Uterus (tissue), 4 donors: Measurements from ENCODE around the gene MARVELD1. TPM values are rescaled to one million over a fixed set of nuclear protein-coding genes. Genes with fewer than 3 reads are reported as not detected.

ENCODE experiments used
- DNase-seq, 2 donors: peaks; one replicate each; pipeline ENCODE4 v3.0.0-alpha.2; 2019 to 2020
- H3K27ac ChIP-seq, 2 donors: fragments of 200-600 bp; sonication (generic); 1 replicate in 1 of 2; 2 replicates in 1 of 2; pipeline ENCODE4 v1.5.1; 2016 to 2018
- H3K27me3 ChIP-seq, 2 donors: fragments of 200-600 bp; sonication (generic); one replicate each; pipeline ENCODE4 v1.5.1; 2018 to 2019; ENCODE audit warnings: control low read depth in 1 of 2
- H3K36me3 ChIP-seq, 2 donors: fragments of 200-600 bp; sonication (generic); one replicate each; pipeline ENCODE4 v1.5.1; 2019; ENCODE audit warnings: control low read depth in 1 of 2
- H3K4me1 ChIP-seq, 2 donors: fragments of 200-600 bp; sonication (generic); one replicate each; pipeline ENCODE4 v1.5.1; 2018 to 2019; ENCODE audit warnings: control low read depth in 1 of 2
- H3K4me3 ChIP-seq, 2 donors: fragments of 200-600 bp; sonication (generic); 1 replicate in 1 of 2; 2 replicates in 1 of 2; pipeline ENCODE4 v1.5.1; 2018 to 2019; ENCODE audit warnings: mild to moderate bottlenecking in 1 of 2
- H3K9me3 ChIP-seq, 2 donors: fragments of 200-600 bp; sonication (generic); one replicate each; pipeline ENCODE4 v1.5.1; 2019; ENCODE audit warnings: control low read depth in 1 of 2
- POLR2A ChIP-seq, 2 donors: fragments of 450-650 bp; IDR thresholded peaks; one replicate each; pipeline ENCODE4 v1.6.1; 2016; ENCODE audit warnings: antibody characterized with exemption in 2 of 2, mild to moderate bottlenecking in 1 of 2, moderate library complexity in 1 of 2
- intact Hi-C: fragments of 100-400 bp; cut with DNase I; formaldehyde crosslinking; loops from one replicate; pipeline ENCODE4 v1.15.1; 2023; ENCODE audit warnings: low total_unique reads
- total RNA-seq, 4 donors: library from RNA; depleted of rRNA in 3 of 4; stranded (reverse); fragments of >200 nt in 3 of 4; gene quantifications; one replicate each; pipeline versions ENCODE4 v1.1.0 to v1.2.4, GENCODE V29; 2014 to 2023
- TF ChIP-seq, protein P1 (sequence below), 4 experiments: fragments of 200-600 bp in 2 of 4; fragments of 450-650 bp in 2 of 4; sonication (generic) in 2 of 4; IDR thresholded peaks; one replicate each; pipeline ENCODE4 v1.5.1; 2016 to 2019; ENCODE audit warnings: antibody characterized with exemption in 4 of 4, mild to moderate bottlenecking in 2 of 4, moderate library complexity in 1 of 4
- donor health status: DM: yes; HTN: yes; CAD: no.

MARVELD1 gene
- total RNA-seq, 4 donors from 2014 or later: 36.9 to 158 (median 59.4) TPM

GRCh38 chr10:97726636-97727178, 13.2 kb downstream of the MARVELD1 start:
- Histone ChIP-seq H3K4me3 (peak overlapping the region in 1 of 2 donors; percentile 28), H3K9me3 (no peaks in the 10 kb centered on the region), H3K4me1 (no peaks in the 10 kb centered on the region), H3K36me3 (no peaks in the 10 kb centered on the region), H3K27me3 (no peaks in the 10 kb centered on the region), H3K27ac (peak overlapping the region; percentile 63 to 72)
- peak in 1 of 2 donors; percentile 65 for DNase-seq
- intact Hi-C loops: no loop called here
- TF ChIP-seq, protein P1, sequence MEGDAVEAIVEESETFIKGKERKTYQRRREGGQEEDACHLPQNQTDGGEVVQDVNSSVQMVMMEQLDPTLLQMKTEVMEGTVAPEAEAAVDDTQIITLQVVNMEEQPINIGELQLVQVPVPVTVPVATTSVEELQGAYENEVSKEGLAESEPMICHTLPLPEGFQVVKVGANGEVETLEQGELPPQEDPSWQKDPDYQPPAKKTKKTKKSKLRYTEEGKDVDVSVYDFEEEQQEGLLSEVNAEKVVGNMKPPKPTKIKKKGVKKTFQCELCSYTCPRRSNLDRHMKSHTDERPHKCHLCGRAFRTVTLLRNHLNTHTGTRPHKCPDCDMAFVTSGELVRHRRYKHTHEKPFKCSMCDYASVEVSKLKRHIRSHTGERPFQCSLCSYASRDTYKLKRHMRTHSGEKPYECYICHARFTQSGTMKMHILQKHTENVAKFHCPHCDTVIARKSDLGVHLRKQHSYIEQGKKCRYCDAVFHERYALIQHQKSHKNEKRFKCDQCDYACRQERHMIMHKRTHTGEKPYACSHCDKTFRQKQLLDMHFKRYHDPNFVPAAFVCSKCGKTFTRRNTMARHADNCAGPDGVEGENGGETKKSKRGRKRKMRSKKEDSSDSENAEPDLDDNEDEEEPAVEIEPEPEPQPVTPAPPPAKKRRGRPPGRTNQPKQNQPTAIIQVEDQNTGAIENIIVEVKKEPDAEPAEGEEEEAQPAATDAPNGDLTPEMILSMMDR (IDR thresholded peaks at IDR 0.05): no peak
- no peak for TF ChIP-seq POLR2A (IDR thresholded peaks at IDR 0.05)

DNA sequence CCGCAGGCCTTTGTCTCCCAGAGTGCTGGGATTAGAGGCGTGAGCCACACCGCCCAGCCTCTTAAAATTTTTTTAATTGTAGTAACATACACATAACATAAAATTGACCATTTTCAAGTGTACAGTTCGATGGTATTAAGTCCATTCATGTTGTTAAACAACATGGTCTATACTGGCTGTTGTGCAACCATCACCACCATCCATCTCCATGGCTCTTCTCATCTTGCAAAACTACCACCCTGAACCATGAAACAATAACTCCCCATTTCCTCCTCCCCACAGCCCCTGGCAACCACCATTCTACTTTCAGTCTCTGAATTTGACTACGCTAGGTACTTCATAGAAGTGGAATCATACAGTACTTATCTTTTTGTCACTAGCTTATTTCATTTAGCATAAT, 15.5 kb downstream of the MARVELD1 start:
- no peak overlapping the region for H3K4me3 ChIP-seq
- H3K9me3 ChIP-seq: no peaks in the 10 kb centered on the region
- no peak overlapping the region for H3K27ac ChIP-seq
- intact Hi-C loops: no loop called here
- H3K27me3 ChIP-seq: no peaks in the 10 kb centered on the region
- no peak for DNase-seq
- no peaks in the 10 kb centered on the region for H3K4me1 ChIP-seq
- H3K36me3 ChIP-seq: no peaks in the 10 kb centered on the region
- TF ChIP-seq, protein P1 (IDR thresholded peaks at IDR 0.05): no peak
- TF ChIP-seq POLR2A (IDR thresholded peaks at IDR 0.05): no peak

DNA sequence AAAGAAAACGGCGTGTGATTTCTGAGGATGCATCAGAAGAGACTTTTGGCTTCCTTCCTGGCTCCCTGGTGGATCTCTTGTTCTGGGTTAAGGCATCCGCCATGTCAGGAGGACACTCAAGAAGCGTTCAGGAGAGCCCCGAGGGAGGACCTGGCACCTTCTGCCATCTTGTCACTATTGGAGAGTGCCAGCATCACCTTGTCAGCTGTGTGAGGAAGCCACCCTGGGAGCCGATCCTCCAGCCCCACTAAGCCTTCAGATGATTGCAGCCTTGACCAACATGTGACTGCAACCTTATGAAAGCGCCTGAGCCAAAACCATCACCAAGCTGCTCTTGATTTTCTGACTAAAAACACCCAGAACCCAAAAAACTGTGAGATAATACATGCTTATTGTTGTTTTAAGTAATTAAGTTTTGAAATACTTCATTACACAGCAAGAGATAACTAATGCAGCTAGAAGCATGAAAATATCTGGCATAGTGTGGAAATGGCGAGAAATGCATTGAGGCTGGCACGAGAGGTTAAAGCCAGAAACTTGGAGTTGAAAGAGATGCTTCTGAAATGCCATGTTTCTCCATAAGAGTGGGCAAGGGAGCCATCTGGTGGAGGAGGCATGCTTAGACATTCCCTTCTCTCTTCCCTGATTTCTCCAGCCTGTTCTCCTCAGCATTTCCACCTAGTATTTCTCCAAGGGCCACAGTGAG, 18.0 kb downstream of the MARVELD1 start:
- Histone ChIP-seq H3K36me3 (no peaks in the 10 kb centered on the region), H3K9me3 (no peaks in the 10 kb centered on the region), H3K4me1 (no peaks in the 10 kb centered on the region), H3K27me3 (no peaks in the 10 kb centered on the region), H3K4me3 (no peak overlapping the region), H3K27ac (no peak overlapping the region)
- TF ChIP-seq, protein P1 (IDR thresholded peaks at IDR 0.05): peak; percentile 77 to 97 (median 90)
- no peak for TF ChIP-seq POLR2A (IDR thresholded peaks at IDR 0.05)
- peak; percentile 67 to 78 for DNase-seq
- intact Hi-C loops: loop anchor here (5.0 kb wide), 1 partner anchor 54 kb away; no protein-coding TSS in a partner anchor

- H3K4me3 ChIP-seq: no peak overlapping the region
- no peak overlapping the region for H3K27ac ChIP-seq
- H3K36me3 ChIP-seq: no peaks in the 10 kb centered on the region
- TF ChIP-seq POLR2A (IDR thresholded peaks at IDR 0.05): no peak
- TF ChIP-seq, protein P1 (IDR thresholded peaks at IDR 0.05): peak in 1 of 4 experiments; percentile 16
- no peaks in the 10 kb centered on the region for H3K4me1 ChIP-seq
- H3K27me3 ChIP-seq: no peaks in the 10 kb centered on the region
- no peak for DNase-seq
- intact Hi-C loops: loop anchor here (5.0 kb wide), 1 partner anchor 55 kb away; no protein-coding TSS in a partner anchor
- no peaks in the 10 kb centered on the region for H3K9me3 ChIP-seq
Measured at GRCh38 chr10:97732052-97732359, 18.5 kb downstream of the MARVELD1 start.

GRCh38 chr10:97733256-97733655, 19.7 kb downstream of the MARVELD1 start:
- intact Hi-C loops: loop anchor here (5.0 kb wide), 1 partner anchor 56 kb away; no protein-coding TSS in a partner anchor
- H3K27ac ChIP-seq: no peak overlapping the region
- peaks cover 0 to 5% of the 10 kb centered on the region in 2 donors for H3K4me1 ChIP-seq
- H3K27me3 ChIP-seq: no peaks in the 10 kb centered on the region
- DNase-seq: no peak
- no peaks in the 10 kb centered on the region for H3K9me3 ChIP-seq
- no peaks in the 10 kb centered on the region for H3K36me3 ChIP-seq
- TF ChIP-seq, protein P1 (IDR thresholded peaks at IDR 0.05): no peak
- TF ChIP-seq POLR2A (IDR thresholded peaks at IDR 0.05): no peak
- no peak overlapping the region for H3K4me3 ChIP-seq
